Measurements from ENCODE around the gene ANKMY1. TPM values are rescaled to one million over a fixed set of nuclear protein-coding genes. Genes with fewer than 3 reads are reported as not detected.

The ANKMY1 gene
- total RNA-seq, 3 donors from 2014 or later (not counting 1 experiment from before 2014, with no cell fraction given) = 43.8 to 51.5 (median 46.6) TPM

DNA sequence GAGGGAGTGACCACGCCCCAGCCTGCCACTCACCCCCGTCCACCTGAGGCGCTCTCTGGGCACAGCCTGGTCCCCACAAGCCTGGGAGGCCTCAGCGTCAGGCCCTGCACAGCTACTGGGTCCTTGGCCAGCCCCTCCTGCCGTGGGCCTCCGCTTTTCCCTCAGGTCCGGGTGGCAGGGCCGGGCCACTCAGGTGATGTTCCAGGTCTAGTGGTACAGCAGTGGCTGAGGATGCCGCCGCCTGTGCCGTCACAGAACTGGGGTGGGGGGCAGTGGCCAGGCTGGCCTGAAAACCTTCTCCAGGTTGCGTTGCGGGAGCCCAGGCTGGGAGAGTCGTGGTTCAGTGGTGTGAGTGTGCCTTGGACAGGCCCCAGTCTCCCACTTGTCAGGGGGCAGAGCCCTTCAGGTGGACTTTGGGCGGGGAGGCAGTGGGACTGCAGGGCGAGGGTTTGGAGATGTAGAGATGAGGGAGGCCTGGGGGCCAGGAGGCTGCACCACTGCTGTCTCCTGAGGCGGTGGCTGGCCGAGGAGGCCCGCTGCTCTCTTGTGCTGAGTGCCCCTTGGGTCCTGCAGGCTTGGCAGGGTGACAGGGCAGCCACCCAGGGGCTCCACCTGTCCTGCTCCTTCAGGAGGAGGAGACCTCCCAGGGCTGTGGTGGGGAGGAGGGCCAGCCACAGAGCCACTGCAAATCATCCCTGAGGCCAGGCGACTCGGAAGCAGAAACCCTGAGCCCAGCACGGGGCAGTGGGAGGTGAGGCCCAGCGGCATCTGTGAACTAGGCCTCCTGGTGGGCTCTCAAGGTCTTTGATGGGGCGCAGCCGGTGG is 114.7 kb downstream of the ANKMY1 start:
- intact Hi-C loops (cut with micrococcal nuclease) = no loop called here
- Mint-ChIP-seq H3K36me3 (no peaks in the 10 kb centered on the region), H3K27me3 (ENCODE audit: low read depth in 2 of 2) (peaks cover 0 to 2% of the 10 kb centered on the region in 2 donors), H3K4me1 (peaks cover 0 to 4% of the 10 kb centered on the region in 2 donors), H3K27ac (no peak overlapping the region), H3K4me3 (no peak overlapping the region), H3K9me3 (no peaks in the 10 kb centered on the region)
- no peaks in the 10 kb centered on the region for H3K36me3 ChIP-seq (ENCODE audit: control insufficient read depth, insufficient read depth, low read length)
- no peak overlapping the region for H3K27ac ChIP-seq (ENCODE audit: low read length)
- no peak overlapping the region for H3K4me3 ChIP-seq (ENCODE audit: low read length)
- peaks cover 3% of the 10 kb centered on the region for H3K4me1 ChIP-seq (ENCODE audit: control insufficient read depth, insufficient read depth, low read length)
- no peak for ATAC-seq
- WGBS (ENCODE audit: insufficient coverage) = 87% methylated on average over 24 of the region's 25 CpGs
- peaks cover 1% of the 10 kb centered on the region for H3K27me3 ChIP-seq (ENCODE audit: control insufficient read depth, insufficient read depth, low read length)
- H3K9me3 ChIP-seq (ENCODE audit: control insufficient read depth, insufficient read depth, low read length) = no peaks in the 10 kb centered on the region
- DNase-seq = no peak
- TF ChIP-seq, protein P1, sequence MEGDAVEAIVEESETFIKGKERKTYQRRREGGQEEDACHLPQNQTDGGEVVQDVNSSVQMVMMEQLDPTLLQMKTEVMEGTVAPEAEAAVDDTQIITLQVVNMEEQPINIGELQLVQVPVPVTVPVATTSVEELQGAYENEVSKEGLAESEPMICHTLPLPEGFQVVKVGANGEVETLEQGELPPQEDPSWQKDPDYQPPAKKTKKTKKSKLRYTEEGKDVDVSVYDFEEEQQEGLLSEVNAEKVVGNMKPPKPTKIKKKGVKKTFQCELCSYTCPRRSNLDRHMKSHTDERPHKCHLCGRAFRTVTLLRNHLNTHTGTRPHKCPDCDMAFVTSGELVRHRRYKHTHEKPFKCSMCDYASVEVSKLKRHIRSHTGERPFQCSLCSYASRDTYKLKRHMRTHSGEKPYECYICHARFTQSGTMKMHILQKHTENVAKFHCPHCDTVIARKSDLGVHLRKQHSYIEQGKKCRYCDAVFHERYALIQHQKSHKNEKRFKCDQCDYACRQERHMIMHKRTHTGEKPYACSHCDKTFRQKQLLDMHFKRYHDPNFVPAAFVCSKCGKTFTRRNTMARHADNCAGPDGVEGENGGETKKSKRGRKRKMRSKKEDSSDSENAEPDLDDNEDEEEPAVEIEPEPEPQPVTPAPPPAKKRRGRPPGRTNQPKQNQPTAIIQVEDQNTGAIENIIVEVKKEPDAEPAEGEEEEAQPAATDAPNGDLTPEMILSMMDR (IDR thresholded peaks at IDR 0.05) = no peak

DNA sequence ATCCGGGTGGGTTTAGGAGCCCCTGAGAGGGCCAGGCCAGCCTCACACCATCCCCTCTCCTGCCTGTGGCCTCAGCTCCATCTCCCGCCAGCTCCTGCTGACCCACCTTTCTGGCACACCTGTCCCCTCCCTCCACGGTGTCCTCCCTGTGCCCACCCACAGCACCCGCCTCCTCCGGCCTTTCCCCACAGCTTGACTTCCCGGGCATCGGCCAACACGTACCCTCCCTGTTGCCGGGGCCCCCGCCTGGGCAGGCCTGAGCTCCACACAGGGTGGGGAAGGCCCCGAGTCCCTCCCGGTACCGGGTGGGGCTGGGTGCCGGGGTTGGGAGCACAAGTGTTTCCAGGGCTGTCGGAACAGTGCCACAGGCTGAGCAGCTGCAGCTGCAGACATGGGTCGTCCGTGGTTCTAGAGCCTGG is 115.8 kb downstream of the ANKMY1 start:
- Histone ChIP-seq H3K4me3 (ENCODE audit: low read length) (no peak overlapping the region), H3K9me3 (ENCODE audit: control insufficient read depth, insufficient read depth, low read length) (no peaks in the 10 kb centered on the region), H3K27ac (ENCODE audit: low read length) (no peak overlapping the region), H3K27me3 (ENCODE audit: control insufficient read depth, insufficient read depth, low read length) (peaks cover 12% of the 10 kb centered on the region), H3K36me3 (ENCODE audit: control insufficient read depth, insufficient read depth, low read length) (no peaks in the 10 kb centered on the region), H3K4me1 (ENCODE audit: control insufficient read depth, insufficient read depth, low read length) (peaks cover 5% of the 10 kb centered on the region)
- Mint-ChIP-seq H3K9me3 (no peaks in the 10 kb centered on the region), H3K27ac (no peak overlapping the region), H3K4me1 (peaks cover 0 to 9% of the 10 kb centered on the region in 2 donors), H3K27me3 (ENCODE audit: low read depth in 2 of 2) (peaks cover 4 to 8% of the 10 kb centered on the region in 2 donors), H3K36me3 (no peaks in the 10 kb centered on the region), H3K4me3 (no peak overlapping the region)
- DNase-seq = no peak
- intact Hi-C loops (cut with micrococcal nuclease) = no loop called here
- WGBS (ENCODE audit: insufficient coverage) = 92% methylated on average over 17 of the region's 17 CpGs
- TF ChIP-seq, protein P1 (IDR thresholded peaks at IDR 0.05) = no peak
- no peak for ATAC-seq

DNA sequence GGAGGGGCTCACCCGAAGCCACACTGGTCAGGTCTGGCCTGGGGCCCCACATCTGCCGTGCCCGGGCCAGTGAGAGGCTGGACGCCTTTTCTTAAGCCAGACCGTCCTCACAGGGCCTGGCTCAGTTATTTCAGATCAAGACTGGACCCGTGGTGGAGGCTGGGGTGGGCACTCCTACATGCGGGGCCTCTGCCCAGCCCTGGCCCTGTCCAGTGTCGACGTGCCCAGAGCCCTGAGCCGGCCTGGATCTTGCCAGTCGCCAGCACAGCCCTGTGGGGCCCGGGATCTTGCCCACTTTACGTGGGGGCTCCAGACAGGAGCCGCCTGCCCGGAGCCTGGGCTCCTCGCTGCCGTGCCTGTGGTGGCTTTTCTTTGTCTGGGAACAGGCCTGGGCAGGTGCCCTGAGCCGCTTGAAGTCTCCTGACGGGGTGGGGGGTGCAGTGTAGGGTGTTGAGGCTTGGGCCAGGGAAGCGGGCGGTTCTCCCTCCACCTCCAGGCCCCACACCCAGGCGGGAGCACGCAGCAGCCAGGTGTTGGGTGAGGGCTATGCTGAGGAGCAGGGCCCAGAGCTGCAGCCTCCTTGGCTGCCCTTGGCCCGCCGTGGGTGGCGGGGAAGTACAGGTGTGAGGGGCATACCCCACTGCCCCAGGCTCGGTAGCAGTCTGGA is 116.3 kb downstream of the ANKMY1 start:
- no peaks in the 10 kb centered on the region for H3K9me3 Mint-ChIP-seq
- peaks cover 0 to 9% of the 10 kb centered on the region in 2 donors for H3K4me1 Mint-ChIP-seq
- Histone ChIP-seq H3K36me3 (ENCODE audit: control insufficient read depth, insufficient read depth, low read length) (no peaks in the 10 kb centered on the region), H3K27ac (ENCODE audit: low read length) (no peak overlapping the region), H3K9me3 (ENCODE audit: control insufficient read depth, insufficient read depth, low read length) (no peaks in the 10 kb centered on the region), H3K4me1 (ENCODE audit: control insufficient read depth, insufficient read depth, low read length) (peaks cover 11% of the 10 kb centered on the region), H3K27me3 (ENCODE audit: control insufficient read depth, insufficient read depth, low read length) (peaks cover 17% of the 10 kb centered on the region), H3K4me3 (ENCODE audit: low read length) (no peak overlapping the region)
- 86% methylated on average over 25 of the region's 27 CpGs for WGBS (ENCODE audit: insufficient coverage)
- intact Hi-C loops (cut with micrococcal nuclease) = no loop called here
- TF ChIP-seq, protein P1 (IDR thresholded peaks at IDR 0.05) = no peak
- H3K27me3 Mint-ChIP-seq (ENCODE audit: low read depth in 2 of 2) = peaks cover 4 to 8% of the 10 kb centered on the region in 2 donors
- H3K36me3 Mint-ChIP-seq = no peaks in the 10 kb centered on the region
- ATAC-seq (no peak), DNase-seq (no peak)
- H3K27ac Mint-ChIP-seq = no peak overlapping the region
- H3K4me3 Mint-ChIP-seq = no peak overlapping the region

Data from natural killer cell (primary cell).